Endodermal cell (in vitro differentiated cells): ENCODE results near the gene MYH16. TPM values are rescaled to one million over a fixed set of nuclear protein-coding genes. Genes with fewer than 3 reads are reported as not detected.

Experiments used
- DNase-seq: peaks from one replicate; pipeline ENCODE4 v3.0.0-alpha.2; 2017
- H3K27ac ChIP-seq: 2 replicates; pipeline ENCODE4 v1.5.1; 2013; ENCODE audit warnings: mild to moderate bottlenecking, low read depth, low read length, moderate library complexity
- H3K27me3 ChIP-seq: 2 replicates; pipeline ENCODE4 v1.6.1; 2013; ENCODE audit warnings: mild to moderate bottlenecking, low read length, moderate library complexity; ENCODE audit not compliant: insufficient read depth, control insufficient read depth, poor library complexity, severe bottlenecking
- H3K36me3 ChIP-seq: 2 replicates; pipeline ENCODE4 v1.7.0; 2013; ENCODE audit warnings: mild to moderate bottlenecking, low read length, moderate library complexity; ENCODE audit not compliant: control insufficient read depth, insufficient read depth
- H3K4me1 ChIP-seq: one replicate; pipeline ENCODE4 v1.7.0; 2013; ENCODE audit warnings: low read length; ENCODE audit not compliant: control insufficient read depth, insufficient read depth
- H3K4me3 ChIP-seq: 2 replicates; pipeline ENCODE4 v1.5.1; 2013; ENCODE audit warnings: mild to moderate bottlenecking, low read length, moderate library complexity
- H3K9ac ChIP-seq: 2 replicates; pipeline ENCODE4 v1.6.1; 2013; ENCODE audit warnings: mild to moderate bottlenecking, low read length, moderate library complexity; ENCODE audit not compliant: poor library complexity, severe bottlenecking; ENCODE audit errors: extremely low read depth
- H3K9me3 ChIP-seq: 2 replicates; pipeline ENCODE4 v1.6.1; 2013; ENCODE audit warnings: mild to moderate bottlenecking, low read length, moderate library complexity; ENCODE audit not compliant: control insufficient read depth
- H3K27ac Mint-ChIP-seq: 2 replicates; pipeline ENCODE4 v1.8.0; 2020; ENCODE audit warnings: mixed read lengths
- H3K27me3 Mint-ChIP-seq: 2 replicates; pipeline ENCODE4 v1.8.0; 2021; ENCODE audit warnings: mild to moderate bottlenecking, mixed read lengths; ENCODE audit not compliant: insufficient read depth
- H3K36me3 Mint-ChIP-seq: 2 replicates; pipeline ENCODE4 v1.8.0; 2020; ENCODE audit warnings: low read depth, mixed read lengths
- H3K4me1 Mint-ChIP-seq: 2 replicates; pipeline ENCODE4 v1.8.0; 2020; ENCODE audit warnings: mixed read lengths
- H3K4me3 Mint-ChIP-seq: 2 replicates; pipeline ENCODE4 v1.8.0; 2020; ENCODE audit warnings: mild to moderate bottlenecking, moderate library complexity, mixed read lengths
- H3K9me3 Mint-ChIP-seq: 2 replicates; pipeline ENCODE4 v1.8.0; 2020; ENCODE audit warnings: mild to moderate bottlenecking, mixed read lengths
- CTCF ChIP-seq: fragments of 200-600 bp; sonication (generic); conservative IDR thresholded peaks from 2 replicates; pipeline ENCODE4 v1.5.0; 2021; ENCODE audit warnings: antibody characterized with exemption, mild to moderate bottlenecking
- WGBS, 2 experiments: methylation state at CpG; one replicate each; pipeline versions ENCODE4 v1.1.5 to v1.1.7; 2013; ENCODE audit warnings: missing lambda C conversion rate in 2 of 2, mixed read lengths in 1 of 2; ENCODE audit not compliant: insufficient coverage in 1 of 2, insufficient read length in 1 of 2; 5-methylcytosine and 5-hydroxymethylcytosine counted together
- total RNA-seq, 2 donors: library from RNA; stranded (reverse); fragmentation: NEBNext Ultra II Directional in 1 of 2; extraction: Animal tissue kit (Norgen Biotek cat#: 25700) in 1 of 2; gene quantifications; 2 replicates in 1 of 2; 3 replicates in 1 of 2; pipeline ENCODE4 v1.2.1, GENCODE V29; 2021

MYH16 gene
- total RNA-seq, 2 donors from 2014 or later = not detected

- Histone ChIP-seq H3K27ac (no peak overlapping the region), H3K9me3 (no peaks in the 10 kb centered on the region), H3K4me3 (no peak overlapping the region), H3K9ac (no peak overlapping the region), H3K36me3 (no peaks in the 10 kb centered on the region), H3K27me3 (no peaks in the 10 kb centered on the region), H3K4me1 (no peaks in the 10 kb centered on the region)
- no peak for DNase-seq
- no peaks in the 10 kb centered on the region for H3K36me3 Mint-ChIP-seq
- WGBS, 2 experiments = 83 to 94% methylated on average over 4 to 8 of the region's 9 CpGs
- H3K4me1 Mint-ChIP-seq = peaks cover 3% of the 10 kb centered on the region
- no peaks in the 10 kb centered on the region for H3K27me3 Mint-ChIP-seq
- no peak overlapping the region for H3K4me3 Mint-ChIP-seq
- H3K9me3 Mint-ChIP-seq = no peaks in the 10 kb centered on the region
- no peak for TF ChIP-seq CTCF
- no peak overlapping the region for H3K27ac Mint-ChIP-seq
Measured at GRCh38 chr7:99253369-99253768, 19.3 kb upstream of the MYH16 start.

- TF ChIP-seq CTCF = no peak
- H3K27me3 Mint-ChIP-seq = no peaks in the 10 kb centered on the region
Measured at GRCh38 chr7:99254390-99254789, 18.2 kb upstream of the MYH16 start.

GRCh38 chr7:99255463-99255862, 17.2 kb upstream of the MYH16 start:
- DNase-seq = peak; percentile 37
- no peak overlapping the region for H3K4me3 ChIP-seq
- H3K4me1 ChIP-seq = no peaks in the 10 kb centered on the region
- H3K27me3 ChIP-seq = no peaks in the 10 kb centered on the region
- no peaks in the 10 kb centered on the region for H3K36me3 Mint-ChIP-seq
- no peak overlapping the region for H3K4me3 Mint-ChIP-seq
- H3K27me3 Mint-ChIP-seq = no peaks in the 10 kb centered on the region
- whole genome bisulfite sequencing, 2 experiments = 89 to 90% methylated on average over 4 of the region's 4 CpGs
- H3K36me3 ChIP-seq = no peaks in the 10 kb centered on the region
- no peak overlapping the region for H3K27ac ChIP-seq
- peaks cover 3% of the 10 kb centered on the region for H3K4me1 Mint-ChIP-seq
- no peak overlapping the region for H3K9ac ChIP-seq
- TF ChIP-seq CTCF = no peak
- H3K9me3 ChIP-seq = no peaks in the 10 kb centered on the region
- H3K27ac Mint-ChIP-seq = no peak overlapping the region
- H3K9me3 Mint-ChIP-seq = no peaks in the 10 kb centered on the region

More at GRCh38 chr7:99254390-99254789, 18.2 kb upstream of the MYH16 start:
- no peak overlapping the region for H3K4me3 Mint-ChIP-seq
- H3K9me3 ChIP-seq = no peaks in the 10 kb centered on the region
- DNase-seq = no peak
- no peaks in the 10 kb centered on the region for H3K36me3 Mint-ChIP-seq
- peaks cover 3% of the 10 kb centered on the region for H3K4me1 Mint-ChIP-seq
- H3K27ac ChIP-seq = no peak overlapping the region
- no peak overlapping the region for H3K9ac ChIP-seq
- no peaks in the 10 kb centered on the region for H3K4me1 ChIP-seq
- no peak overlapping the region for H3K27ac Mint-ChIP-seq
- no peaks in the 10 kb centered on the region for H3K27me3 ChIP-seq
- no peaks in the 10 kb centered on the region for H3K36me3 ChIP-seq
- WGBS, 2 experiments = 89 to 95% methylated on average over 1 to 2 of the region's 2 CpGs
- H3K4me3 ChIP-seq = no peak overlapping the region
- no peaks in the 10 kb centered on the region for H3K9me3 Mint-ChIP-seq
